ENCODE data around the gene NCAM1. TPM values are rescaled to one million over a fixed set of nuclear protein-coding genes. Genes with fewer than 3 reads are reported as not detected.

NCAM1 gene
- total RNA-seq, 1 experiment from 2014 or later: not detected

DNA sequence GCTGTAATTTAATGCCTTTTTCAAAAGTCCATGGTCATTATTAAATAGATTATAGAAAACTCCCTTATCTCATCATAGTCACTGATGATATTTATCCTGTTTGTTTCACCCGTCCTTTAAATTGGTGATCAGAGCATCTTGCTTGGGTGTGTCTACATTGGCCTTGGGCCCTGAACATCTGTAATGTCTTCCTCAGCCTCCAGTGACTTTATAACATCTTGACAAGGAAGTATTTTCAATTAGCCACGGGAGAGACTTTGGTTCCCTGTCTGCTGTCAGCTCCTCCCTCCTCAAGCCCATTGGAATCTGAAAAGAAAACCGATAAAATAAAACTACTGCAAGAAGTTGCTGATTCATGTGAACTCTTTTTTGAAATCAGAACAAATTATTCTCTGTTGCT lies 236.2 kb downstream of the NCAM1 start:
- Histone ChIP-seq H3K9ac (ENCODE audit: low read length) (no peak overlapping the region), H3F3A (ENCODE audit: low read length, unreplicated experiment) (no peaks in the 10 kb centered on the region), H3K79me2 (ENCODE audit: low read length) (no peaks in the 10 kb centered on the region), H3K4me3 (ENCODE audit: low read length) (no peak overlapping the region), H3K36me3 (ENCODE audit: low read depth, low read length) (no peaks in the 10 kb centered on the region), H3K9me2 (replicated peaks; ENCODE audit: low read length) (no peaks in the 10 kb centered on the region), H4K20me1 (ENCODE audit: low read length) (no peaks in the 10 kb centered on the region), H3K4me2 (ENCODE audit: low read length) (no peak overlapping the region), H3K27ac (ENCODE audit: low read length) (no peak overlapping the region), H3K27me3 (ENCODE audit: low read length) (peaks cover 13% of the 10 kb centered on the region; the same call in 1 of the 2 replicates), H3K9me3 (ENCODE audit: low read length) (no peaks in the 10 kb centered on the region), H3K4me1 (ENCODE audit: insufficient read depth, low read length) (peaks cover 16% of the 10 kb centered on the region), H2AFZ (ENCODE audit: low read length) (no peak overlapping the region)
- ChIA-PET POLR2A (ENCODE audit: unreplicated experiment) (no interaction called here), CTCF (no interaction called here)
- DNase-seq (no peak), ATAC-seq (no peak)
- intact Hi-C loops (cut with micrococcal nuclease): no loop called here
- BruUV-seq (replicated peaks): no TSS peak
- TF ChIP-seq, protein P1, sequence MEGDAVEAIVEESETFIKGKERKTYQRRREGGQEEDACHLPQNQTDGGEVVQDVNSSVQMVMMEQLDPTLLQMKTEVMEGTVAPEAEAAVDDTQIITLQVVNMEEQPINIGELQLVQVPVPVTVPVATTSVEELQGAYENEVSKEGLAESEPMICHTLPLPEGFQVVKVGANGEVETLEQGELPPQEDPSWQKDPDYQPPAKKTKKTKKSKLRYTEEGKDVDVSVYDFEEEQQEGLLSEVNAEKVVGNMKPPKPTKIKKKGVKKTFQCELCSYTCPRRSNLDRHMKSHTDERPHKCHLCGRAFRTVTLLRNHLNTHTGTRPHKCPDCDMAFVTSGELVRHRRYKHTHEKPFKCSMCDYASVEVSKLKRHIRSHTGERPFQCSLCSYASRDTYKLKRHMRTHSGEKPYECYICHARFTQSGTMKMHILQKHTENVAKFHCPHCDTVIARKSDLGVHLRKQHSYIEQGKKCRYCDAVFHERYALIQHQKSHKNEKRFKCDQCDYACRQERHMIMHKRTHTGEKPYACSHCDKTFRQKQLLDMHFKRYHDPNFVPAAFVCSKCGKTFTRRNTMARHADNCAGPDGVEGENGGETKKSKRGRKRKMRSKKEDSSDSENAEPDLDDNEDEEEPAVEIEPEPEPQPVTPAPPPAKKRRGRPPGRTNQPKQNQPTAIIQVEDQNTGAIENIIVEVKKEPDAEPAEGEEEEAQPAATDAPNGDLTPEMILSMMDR (conservative IDR thresholded peaks at IDR 0.05; ENCODE audit: low read depth, low read length): no peak
- TF ChIP-seq EZH2 (IDR thresholded peaks at IDR 0.05; ENCODE audit: low read length, unreplicated experiment) (no peak), EZH2phosphoT487 (IDR thresholded peaks at IDR 0.05; ENCODE audit: borderline replicate concordance, low read length) (no peak)

DNA sequence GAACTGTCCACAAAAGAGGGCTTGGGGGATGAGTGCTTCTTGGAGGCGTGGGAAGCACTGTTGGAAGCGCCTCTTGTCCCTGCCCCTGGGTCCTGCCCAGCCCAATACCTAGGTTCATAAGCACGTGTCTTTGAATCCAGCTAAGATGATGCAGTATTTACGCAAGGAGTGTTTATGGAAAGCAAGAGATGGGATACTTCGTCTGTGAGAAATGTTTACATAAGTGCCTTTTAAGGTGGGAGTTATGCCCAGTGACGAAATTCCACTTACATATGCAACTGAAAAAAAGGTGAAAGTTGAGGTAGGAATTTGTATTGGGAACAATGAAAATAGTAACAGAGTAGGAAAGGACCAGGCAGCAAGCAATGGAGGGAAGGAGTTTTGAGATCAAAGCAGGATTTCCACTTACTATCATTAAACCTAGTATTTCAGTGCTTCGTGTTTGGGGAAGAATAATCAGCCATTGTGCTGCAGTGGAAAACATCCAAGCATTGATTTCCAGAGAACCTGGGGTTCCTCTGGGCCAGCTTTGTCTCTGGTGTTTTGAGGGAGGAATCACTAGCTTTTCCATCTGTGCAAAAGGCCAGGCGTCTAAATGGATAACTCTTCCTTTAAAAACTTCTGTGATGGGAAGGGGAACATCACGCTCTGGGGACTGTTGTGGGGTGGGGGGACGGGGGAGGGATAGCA lies 237.9 kb downstream of the NCAM1 start:
- intact Hi-C loops (cut with micrococcal nuclease): no loop called here
- Histone ChIP-seq H3K9me3 (ENCODE audit: low read length) (no peaks in the 10 kb centered on the region), H3K9ac (ENCODE audit: low read length) (no peak overlapping the region), H3K36me3 (ENCODE audit: low read depth, low read length) (no peaks in the 10 kb centered on the region), H3K79me2 (ENCODE audit: low read length) (no peaks in the 10 kb centered on the region), H2AFZ (ENCODE audit: low read length) (no peak overlapping the region), H3K27ac (ENCODE audit: low read length) (0 out of 2 replicates have a peak overlapping the region, but pooled peaks have one; percentile 27), H3F3A (ENCODE audit: low read length, unreplicated experiment) (no peaks in the 10 kb centered on the region), H3K27me3 (ENCODE audit: low read length) (peaks cover 13% of the 10 kb centered on the region; the same call in 1 of the 2 replicates), H3K4me3 (ENCODE audit: low read length) (no peak overlapping the region), H3K4me1 (ENCODE audit: insufficient read depth, low read length) (peaks cover 27% of the 10 kb centered on the region), H3K4me2 (ENCODE audit: low read length) (no peak overlapping the region), H4K20me1 (ENCODE audit: low read length) (no peaks in the 10 kb centered on the region), H3K9me2 (replicated peaks; ENCODE audit: low read length) (no peaks in the 10 kb centered on the region)
- BruUV-seq (replicated peaks): no TSS peak
- ChIA-PET CTCF (no interaction called here), POLR2A (ENCODE audit: unreplicated experiment) (no interaction called here)
- TF ChIP-seq, protein P1 (conservative IDR thresholded peaks at IDR 0.05; ENCODE audit: low read depth, low read length): no peak
- TF ChIP-seq EZH2 (IDR thresholded peaks at IDR 0.05; ENCODE audit: low read length, unreplicated experiment): no peak
- TF ChIP-seq EZH2phosphoT487 (IDR thresholded peaks at IDR 0.05; ENCODE audit: borderline replicate concordance, low read length): no peak
- DNase-seq (peak; percentile 55), ATAC-seq (no peak)

DNA sequence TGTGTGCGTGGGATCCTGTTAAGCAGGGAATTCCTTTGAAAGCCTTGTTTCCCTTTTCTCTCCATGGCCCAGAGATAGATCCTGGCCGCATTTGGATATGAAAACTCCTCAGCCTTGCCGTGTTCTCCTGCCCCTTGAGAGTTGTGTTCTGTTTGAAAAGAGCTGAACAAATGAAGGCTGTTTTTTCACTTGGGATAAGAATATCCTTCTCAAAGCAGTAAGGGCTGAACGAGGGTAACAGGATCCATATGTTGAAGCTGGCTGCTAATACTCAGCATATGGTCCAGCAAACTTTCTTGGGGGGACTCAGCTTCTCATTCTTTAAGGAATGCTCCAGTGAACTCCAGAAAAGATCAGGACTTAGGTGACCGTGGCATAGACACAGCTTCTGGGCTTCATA lies 238.6 kb downstream of the NCAM1 start:
- H3K79me2 ChIP-seq (ENCODE audit: low read length): no peaks in the 10 kb centered on the region
- no peaks in the 10 kb centered on the region for H3K9me2 ChIP-seq (replicated peaks; ENCODE audit: low read length)
- ChIA-PET POLR2A (ENCODE audit: unreplicated experiment) (no interaction called here), CTCF (no interaction called here)
- H3K36me3 ChIP-seq (ENCODE audit: low read depth, low read length): no peaks in the 10 kb centered on the region
- TF ChIP-seq EZH2 (IDR thresholded peaks at IDR 0.05; ENCODE audit: low read length, unreplicated experiment): no peak
- TF ChIP-seq, protein P1 (conservative IDR thresholded peaks at IDR 0.05; ENCODE audit: low read depth, low read length): no peak
- TF ChIP-seq EZH2phosphoT487 (IDR thresholded peaks at IDR 0.05; ENCODE audit: borderline replicate concordance, low read length): no peak
- BruUV-seq (replicated peaks): no TSS peak
- ATAC-seq (no peak), DNase-seq (no peak)
- peaks cover 8% of the 10 kb centered on the region; the same call in 1 of the 2 replicates for H3K27me3 ChIP-seq (ENCODE audit: low read length)
- H2AFZ ChIP-seq (ENCODE audit: low read length): no peak overlapping the region
- H3K9me3 ChIP-seq (ENCODE audit: low read length): no peaks in the 10 kb centered on the region
- intact Hi-C loops (cut with micrococcal nuclease): no loop called here
- peaks cover 27% of the 10 kb centered on the region for H3K4me1 ChIP-seq (ENCODE audit: insufficient read depth, low read length)
- H3K4me3 ChIP-seq (ENCODE audit: low read length): no peak overlapping the region
- no peak overlapping the region for H3K9ac ChIP-seq (ENCODE audit: low read length)
- H3F3A ChIP-seq (ENCODE audit: low read length, unreplicated experiment): no peaks in the 10 kb centered on the region
- H4K20me1 ChIP-seq (ENCODE audit: low read length): no peaks in the 10 kb centered on the region
- H3K4me2 ChIP-seq (ENCODE audit: low read length): no peak overlapping the region
- H3K27ac ChIP-seq (ENCODE audit: low read length): no peak overlapping the region

All from PC-3 (cell line).